CD4-positive, alpha-beta T cell (primary cell): ENCODE measurements around the gene PTPRK. TPM values are rescaled to one million over a fixed set of nuclear protein-coding genes. Genes with fewer than 3 reads are reported as not detected.
"Not testable (repeated sequence)": the region's sequence is repeated elsewhere in the genome, so short reads cannot be mapped to it uniquely, and the experiment has no call there.

Experiments
- ATAC-seq: fragments of 200-7000 bp; cut with Tn5 transposase; one replicate; pipeline ENCODE4 v1.10.0; 2022; ENCODE audit warnings: mild to moderate bottlenecking; ENCODE audit not compliant: poor library complexity
- CTCF ChIA-PET: fragments of 350-600 bp; sonication (Branson Sonifier 250); formaldehyde crosslinking; loops from one replicate; lab custom pipeline; 2021; ENCODE audit warnings: antibody characterized with exemption, inconsistent platforms; lab: Charles Lee
- POLR2A ChIA-PET: fragments of 350-600 bp; sonication (Branson Sonifier 250); formaldehyde crosslinking; loops from one replicate; lab custom pipeline; 2021; ENCODE audit warnings: antibody characterized with exemption, inconsistent platforms; lab: Charles Lee
- DNase-seq, 14 experiments: peaks; one replicate each; pipeline ENCODE4 v3.0.0-alpha.2; 2013 to 2020; ENCODE audit warnings: mixed read lengths in 2 of 14
- H3K27ac ChIP-seq, 2 donors: one replicate each; pipeline versions ENCODE4 v1.5.1 to v1.7.0; 2013; ENCODE audit warnings: low read length in 2 of 2, low read depth in 1 of 2, mild to moderate bottlenecking in 1 of 2
- H3K27me3 ChIP-seq, 2 experiments: 1 replicate in 1 of 2; 2 replicates in 1 of 2; pipeline versions ENCODE4 v1.6.1 to v1.7.0; 2013; ENCODE audit warnings: low read length in 2 of 2, control low read depth in 1 of 2, mild to moderate bottlenecking in 1 of 2, moderate library complexity in 1 of 2; ENCODE audit not compliant: insufficient read depth in 2 of 2, control insufficient read depth in 1 of 2
- H3K36me3 ChIP-seq: one replicate; pipeline ENCODE4 v1.6.1; 2013; ENCODE audit warnings: low read length, control low read depth; ENCODE audit not compliant: insufficient read depth
- H3K4me1 ChIP-seq: one replicate; pipeline ENCODE4 v1.6.1; 2013; ENCODE audit warnings: low read length, control low read depth; ENCODE audit not compliant: insufficient read depth
- H3K4me3 ChIP-seq: one replicate; pipeline ENCODE4 v1.5.1; 2013; ENCODE audit warnings: mild to moderate bottlenecking, low read length, moderate library complexity
- H3K9me3 ChIP-seq, 2 experiments: 1 replicate in 1 of 2; 2 replicates in 1 of 2; pipeline versions ENCODE4 v1.6.1 to v1.7.0; 2013; ENCODE audit warnings: low read length in 2 of 2, mild to moderate bottlenecking in 2 of 2, control low read depth in 1 of 2, moderate library complexity in 1 of 2; ENCODE audit not compliant: control insufficient read depth in 1 of 2, insufficient read depth in 1 of 2
- H3K27ac Mint-ChIP-seq: one replicate; pipeline ENCODE4 v1.8.0; 2020; ENCODE audit warnings: mixed read lengths
- H3K27me3 Mint-ChIP-seq: one replicate; pipeline ENCODE4 v1.8.0; 2021; ENCODE audit warnings: mixed read lengths
- H3K36me3 Mint-ChIP-seq: one replicate; pipeline ENCODE4 v1.8.0; 2021; ENCODE audit warnings: low read depth, mixed read lengths
- H3K4me1 Mint-ChIP-seq: one replicate; pipeline ENCODE4 v1.8.0; 2021; ENCODE audit warnings: low read depth, mixed read lengths
- H3K4me3 Mint-ChIP-seq: one replicate; pipeline ENCODE4 v1.8.0; 2020; ENCODE audit warnings: mild to moderate bottlenecking, mixed read lengths
- H3K9me3 Mint-ChIP-seq: one replicate; pipeline ENCODE4 v1.8.0; 2020; ENCODE audit warnings: mixed read lengths
- intact Hi-C, 2 experiments: fragments of 100-400 bp; cut with DNase I in 1 of 2; cut with micrococcal nuclease in 1 of 2; formaldehyde crosslinking; loops; one replicate each; pipeline versions ENCODE4 v1.15.1 to v1.9.0; 2023 to 2025; cut with DNase I, micrococcal nuclease
- total RNA-seq, 174 experiments: library from RNA in 2 of 174; stranded (reverse) in 2 of 174; gene quantifications; one replicate each; pipeline ENCODE4 v1.2.3 and lab custom pipeline; 2021 to 2026
- TF ChIP-seq, protein P1 (sequence below): fragments of 200-600 bp; IDR thresholded peaks from one replicate; pipeline ENCODE4 v1.8.0; 2022; ENCODE audit warnings: antibody characterized with exemption, mild to moderate bottlenecking

Gene PTPRK
- total RNA-seq, 2 experiments from 2014 or later = 8.4 to 10.3 TPM

GRCh38 chr6:127933852-127934840 is 586.3 kb downstream of the PTPRK start:
- no peaks in the 10 kb centered on the region for H3K27me3 Mint-ChIP-seq
- H3K4me3 Mint-ChIP-seq = peak overlapping the region; percentile 72
- DNase-seq (peak in 12 of 14 experiments; percentile 18 to 86 (median 44)), ATAC-seq (peak; percentile 93)
- ChIA-PET POLR2A (interaction anchor here (0.7 to 3.8 kb wide), 22 partner anchors 10 to 142 kb away, joined by 3 to 61 read pairs (median 5); partner anchors contain the start of gene THEMIS), CTCF (interaction anchor here (0.7 to 1.7 kb wide), 8 partner anchors 11 to 99 kb away, joined by 3 to 4 read pairs (median 3); no protein-coding TSS in a partner anchor)
- H3K4me1 ChIP-seq = peaks cover 15% of the 10 kb centered on the region
- TF ChIP-seq, protein P1, sequence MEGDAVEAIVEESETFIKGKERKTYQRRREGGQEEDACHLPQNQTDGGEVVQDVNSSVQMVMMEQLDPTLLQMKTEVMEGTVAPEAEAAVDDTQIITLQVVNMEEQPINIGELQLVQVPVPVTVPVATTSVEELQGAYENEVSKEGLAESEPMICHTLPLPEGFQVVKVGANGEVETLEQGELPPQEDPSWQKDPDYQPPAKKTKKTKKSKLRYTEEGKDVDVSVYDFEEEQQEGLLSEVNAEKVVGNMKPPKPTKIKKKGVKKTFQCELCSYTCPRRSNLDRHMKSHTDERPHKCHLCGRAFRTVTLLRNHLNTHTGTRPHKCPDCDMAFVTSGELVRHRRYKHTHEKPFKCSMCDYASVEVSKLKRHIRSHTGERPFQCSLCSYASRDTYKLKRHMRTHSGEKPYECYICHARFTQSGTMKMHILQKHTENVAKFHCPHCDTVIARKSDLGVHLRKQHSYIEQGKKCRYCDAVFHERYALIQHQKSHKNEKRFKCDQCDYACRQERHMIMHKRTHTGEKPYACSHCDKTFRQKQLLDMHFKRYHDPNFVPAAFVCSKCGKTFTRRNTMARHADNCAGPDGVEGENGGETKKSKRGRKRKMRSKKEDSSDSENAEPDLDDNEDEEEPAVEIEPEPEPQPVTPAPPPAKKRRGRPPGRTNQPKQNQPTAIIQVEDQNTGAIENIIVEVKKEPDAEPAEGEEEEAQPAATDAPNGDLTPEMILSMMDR = no peak
- peak overlapping the region; percentile 90 for H3K27ac Mint-ChIP-seq
- H3K27me3 ChIP-seq = no peaks in the 10 kb centered on the region
- H3K4me3 ChIP-seq = peak overlapping the region; percentile 9
- H3K9me3 ChIP-seq = peaks cover 7% of the 10 kb centered on the region in 2 experiments
- peaks cover 7% of the 10 kb centered on the region for H3K9me3 Mint-ChIP-seq
- intact Hi-C loops = loop anchor here in 1 of 2 experiments (1.0 to 2.0 kb wide), 2 partner anchors 15 to 17 kb away; no protein-coding TSS in a partner anchor
- peaks cover 14% of the 10 kb centered on the region for H3K36me3 Mint-ChIP-seq
- no peaks in the 10 kb centered on the region for H3K36me3 ChIP-seq
- H3K4me1 Mint-ChIP-seq = peaks cover 57% of the 10 kb centered on the region
- peak overlapping the region; percentile 54 to 66 for H3K27ac ChIP-seq

DNA sequence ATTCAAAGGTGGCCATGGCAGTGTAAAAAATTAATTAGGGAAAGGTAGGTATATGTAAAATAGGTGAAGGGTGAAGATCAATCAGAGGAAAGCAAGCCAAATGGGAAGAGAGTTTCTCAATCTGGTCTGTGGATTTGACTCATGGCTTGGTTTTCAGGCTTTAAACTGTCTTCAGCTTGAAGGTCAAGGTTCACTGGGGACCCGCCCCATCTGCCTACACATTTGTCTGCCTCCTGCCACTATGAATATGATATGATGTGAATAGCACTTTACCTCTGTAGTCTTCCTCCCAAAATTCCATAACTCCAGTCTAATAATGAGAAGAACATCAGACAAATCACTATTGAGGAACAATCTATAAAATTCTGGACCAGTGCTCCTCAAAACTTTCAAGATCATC is 587.3 kb downstream of the PTPRK start:
- peak overlapping the region in 1 of 2 donors; percentile 44 for H3K27ac ChIP-seq
- peaks cover 7% of the 10 kb centered on the region in 2 experiments for H3K9me3 ChIP-seq
- peaks cover 21% of the 10 kb centered on the region for H3K36me3 Mint-ChIP-seq
- H3K4me1 ChIP-seq = peaks cover 15% of the 10 kb centered on the region
- POLR2A ChIA-PET = interaction anchor here (1.1 kb wide), 1 partner anchor 29 kb away, joined by 3 read pairs; no protein-coding TSS in a partner anchor
- no peak for ATAC-seq
- intact Hi-C loops = no loop called here
- TF ChIP-seq, protein P1 = no peak
- no peaks in the 10 kb centered on the region for H3K27me3 Mint-ChIP-seq
- no peaks in the 10 kb centered on the region for H3K36me3 ChIP-seq
- DNase-seq = no peak
- H3K9me3 Mint-ChIP-seq = peaks cover 12% of the 10 kb centered on the region
- H3K4me1 Mint-ChIP-seq = peaks cover 47% of the 10 kb centered on the region
- CTCF ChIA-PET = no interaction called here
- H3K27me3 ChIP-seq = no peaks in the 10 kb centered on the region
- H3K27ac Mint-ChIP-seq = peak overlapping the region; percentile 90
- H3K4me3 Mint-ChIP-seq = no peak overlapping the region
- no peak overlapping the region for H3K4me3 ChIP-seq

- DNase-seq = no peak
- Mint-ChIP-seq H3K4me1 (peaks cover 43% of the 10 kb centered on the region), H3K27ac (peak overlapping the region; percentile 90), H3K36me3 (peaks cover 23% of the 10 kb centered on the region), H3K9me3 (peaks cover 12% of the 10 kb centered on the region), H3K4me3 (no peak overlapping the region), H3K27me3 (no peaks in the 10 kb centered on the region)
- peak overlapping the region in 1 of 2 donors; percentile 44 for H3K27ac ChIP-seq
- H3K9me3 ChIP-seq = peaks cover 7% of the 10 kb centered on the region in 2 experiments
- ChIA-PET CTCF (no interaction called here), POLR2A (interaction anchor here (0.6 to 1.1 kb wide), 3 partner anchors 8 to 28 kb away, joined by 3 to 4 read pairs (median 3); no protein-coding TSS in a partner anchor)
- no peaks in the 10 kb centered on the region for H3K27me3 ChIP-seq
- TF ChIP-seq, protein P1 = no peak
- peaks cover 12% of the 10 kb centered on the region for H3K4me1 ChIP-seq
- no peak overlapping the region for H3K4me3 ChIP-seq
- ATAC-seq = no peak
- no peaks in the 10 kb centered on the region for H3K36me3 ChIP-seq
- intact Hi-C loops = no loop called here
Measured at GRCh38 chr6:127932708-127933107, 587.7 kb downstream of the PTPRK start.

DNA sequence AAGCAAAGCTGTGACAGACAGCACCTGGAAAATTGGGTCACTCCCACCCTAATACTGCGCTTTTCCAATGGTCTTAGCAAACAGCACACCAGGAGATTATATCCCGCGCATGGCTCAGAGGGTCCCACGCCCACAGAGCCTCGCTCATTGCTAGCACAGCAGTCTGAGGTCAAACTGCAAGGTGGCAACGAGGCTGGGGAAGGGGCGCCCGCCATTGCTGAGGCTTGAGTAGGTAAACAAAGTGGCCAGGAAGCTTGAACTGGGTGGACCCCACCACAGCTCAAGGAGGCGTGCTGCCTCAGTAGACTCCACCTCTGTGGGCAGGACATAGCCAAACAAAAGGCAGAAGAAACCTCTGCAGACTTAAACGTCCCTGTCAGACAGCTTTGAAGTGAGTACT is 594.0 kb downstream of the PTPRK start:
- intact Hi-C loops, ATAC-seq, CTCF ChIA-PET, H3K27me3 Mint-ChIP-seq, H3K4me3 ChIP-seq, POLR2A ChIA-PET, DNase-seq, H3K9me3 ChIP-seq, H3K27me3 ChIP-seq, H3K36me3 ChIP-seq, H3K4me3 Mint-ChIP-seq, H3K27ac Mint-ChIP-seq, H3K27ac ChIP-seq: not testable (repeated sequence)
- peaks cover 18% of the 10 kb centered on the region for H3K9me3 Mint-ChIP-seq
- peaks cover 41% of the 10 kb centered on the region for H3K4me1 Mint-ChIP-seq
- peaks cover 23% of the 10 kb centered on the region for H3K4me1 ChIP-seq
- peaks cover 23% of the 10 kb centered on the region for H3K36me3 Mint-ChIP-seq
